Measurements from ENCODE around the gene DRD4.
"Not testable (repeated sequence)": the region's sequence is repeated elsewhere in the genome, so short reads cannot be mapped to it uniquely, and the experiment has no call there.

The DRD4 gene

DNA sequence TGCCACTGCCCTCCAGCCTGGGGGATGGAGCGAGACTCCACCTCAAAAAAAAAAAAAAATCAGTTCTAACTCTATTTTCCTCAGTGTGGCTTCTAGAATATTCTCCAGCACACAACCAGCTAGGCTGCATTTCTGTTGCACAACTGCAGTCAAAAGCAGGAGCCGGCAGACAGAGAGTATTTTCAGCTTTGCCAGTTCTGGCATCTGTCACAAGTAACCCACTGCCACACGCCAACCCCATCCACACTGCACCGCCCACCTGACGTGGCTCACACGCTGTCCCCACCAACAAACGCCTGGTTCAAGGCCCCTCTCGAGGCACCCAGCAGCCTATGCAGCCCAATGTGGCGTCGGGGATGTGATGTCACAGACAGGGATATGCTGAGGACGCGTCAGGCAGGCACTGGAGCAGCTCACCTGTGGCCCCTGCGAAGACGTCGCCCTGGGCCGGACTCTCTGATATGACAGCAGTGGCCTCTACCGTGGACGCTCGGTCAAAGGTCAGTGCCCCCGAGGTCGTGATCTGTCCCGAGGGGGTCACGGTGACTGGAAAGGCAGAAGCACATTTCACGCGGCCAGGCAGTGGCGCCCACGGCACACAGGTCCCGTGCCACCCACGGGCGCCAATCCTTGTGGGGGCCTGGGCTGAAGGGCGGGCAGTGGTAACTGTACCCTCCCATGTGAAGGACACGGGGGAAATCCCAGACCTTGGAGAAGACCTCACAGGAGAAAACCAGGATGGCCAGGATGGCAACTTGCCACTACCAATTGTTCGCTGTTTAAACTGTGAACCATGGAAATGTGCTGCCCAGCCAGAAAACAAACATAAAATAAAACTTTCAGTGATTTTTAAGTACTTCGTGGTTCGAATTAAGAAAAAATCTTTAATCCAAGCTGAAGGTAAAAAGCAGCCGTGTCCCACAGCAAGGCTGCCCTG, 42.5 kb downstream of the DRD4 start:
- no peak for DNase-seq (ENCODE audit: low read depth in 3 of 3)

GRCh38 chr11:680476-680875, 43.4 kb downstream of the DRD4 start:
- DNase-seq (ENCODE audit: low read depth in 3 of 3) = no peak

GRCh38 chr11:680970-681369, 43.9 kb downstream of the DRD4 start:
- DNase-seq (ENCODE audit: low read depth in 3 of 3) = no peak

GRCh38 chr11:686451-687243, 49.6 kb downstream of the DRD4 start:
- no peak for DNase-seq (ENCODE audit: low read depth in 3 of 3)

DNA sequence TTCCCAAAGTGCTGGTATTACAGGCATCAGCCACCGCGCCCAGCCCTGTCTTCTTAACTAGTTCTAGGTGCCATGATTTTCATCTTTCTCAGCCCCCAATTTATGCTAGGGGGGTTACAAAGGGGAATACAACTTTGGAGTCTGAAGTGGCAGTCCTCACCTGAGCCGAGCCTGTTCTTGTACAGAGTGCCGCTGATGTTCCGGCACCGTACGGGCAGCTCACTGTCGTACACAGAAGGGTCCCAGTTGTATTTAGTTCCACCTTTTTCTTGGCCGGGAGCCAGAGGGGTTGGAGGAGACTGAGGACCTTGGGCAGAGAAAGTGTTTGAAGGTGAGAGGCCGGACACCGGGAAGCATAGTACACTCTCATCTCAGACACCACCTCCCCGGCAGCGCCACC, 50.7 kb downstream of the DRD4 start:
- DNase-seq (ENCODE audit: low read depth in 3 of 3) = no peak

DNA sequence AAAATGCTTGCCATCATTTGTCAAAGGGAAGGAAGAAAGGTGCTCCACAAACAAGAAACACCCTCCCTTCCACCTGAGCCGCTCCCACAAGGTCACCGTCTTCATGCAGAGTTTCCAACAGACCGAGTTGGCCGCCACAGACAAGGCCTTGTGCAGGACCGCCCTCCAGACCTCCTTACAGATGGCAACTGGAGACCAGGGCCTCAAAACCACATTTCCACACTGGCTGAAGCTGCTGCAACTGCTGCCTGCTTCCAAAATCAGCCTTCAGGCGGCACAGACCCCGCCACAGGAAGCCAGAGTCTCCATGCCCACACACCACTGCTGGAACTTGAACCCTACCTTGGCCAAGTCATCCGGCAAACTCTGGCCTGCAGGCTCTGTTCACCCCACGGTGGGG, 51.6 kb downstream of the DRD4 start:
- no peak for DNase-seq (ENCODE audit: low read depth in 3 of 3)

GRCh38 chr11:689625-690024, 52.6 kb downstream of the DRD4 start:
- DNase-seq (ENCODE audit: low read depth in 3 of 3) = no peak

DNA sequence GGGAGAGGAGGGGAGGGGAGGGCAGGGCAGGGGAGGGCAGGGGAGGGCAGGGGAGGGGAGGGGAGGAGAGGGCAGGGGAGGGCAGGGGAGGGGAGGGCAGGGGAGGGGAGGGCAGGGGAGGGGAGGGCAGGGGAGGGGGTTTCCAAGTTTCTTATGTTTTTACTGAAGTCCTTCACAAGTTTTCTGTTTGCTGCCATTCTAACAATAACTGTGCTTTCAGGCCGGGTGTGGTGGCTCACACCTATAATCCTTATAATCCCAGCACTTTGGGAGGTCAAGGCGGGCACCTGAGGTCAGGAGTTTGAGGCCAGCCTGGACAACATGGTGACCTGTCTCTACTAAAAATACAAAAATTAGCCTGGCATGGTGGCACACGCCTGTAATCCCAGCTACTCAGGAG, 53.2 kb downstream of the DRD4 start:
- DNase-seq (ENCODE audit: low read depth in 3 of 3) = not testable (repeated sequence)

Measured in stimulated activated CD4-positive, alpha-beta T cell treated with anti-CD3 and anti-CD28 coated beads, TNF-alpha, amount 100 ng/mL, for 24 hours (primary cell).